SH-SY5Y (cell line): ENCODE measurements around the gene HLF.

Source experiments
- GATA2 ChIP-seq: IDR thresholded peaks from 2 replicates; pipeline ENCODE4 v1.6.1; 2011; ENCODE audit warnings: mild to moderate bottlenecking, low read depth, low read length
- GATA3 ChIP-seq: IDR thresholded peaks from 2 replicates; pipeline ENCODE4 v1.6.1; 2011; ENCODE audit warnings: low read depth, mild to moderate bottlenecking, low read length, moderate library complexity

DNA sequence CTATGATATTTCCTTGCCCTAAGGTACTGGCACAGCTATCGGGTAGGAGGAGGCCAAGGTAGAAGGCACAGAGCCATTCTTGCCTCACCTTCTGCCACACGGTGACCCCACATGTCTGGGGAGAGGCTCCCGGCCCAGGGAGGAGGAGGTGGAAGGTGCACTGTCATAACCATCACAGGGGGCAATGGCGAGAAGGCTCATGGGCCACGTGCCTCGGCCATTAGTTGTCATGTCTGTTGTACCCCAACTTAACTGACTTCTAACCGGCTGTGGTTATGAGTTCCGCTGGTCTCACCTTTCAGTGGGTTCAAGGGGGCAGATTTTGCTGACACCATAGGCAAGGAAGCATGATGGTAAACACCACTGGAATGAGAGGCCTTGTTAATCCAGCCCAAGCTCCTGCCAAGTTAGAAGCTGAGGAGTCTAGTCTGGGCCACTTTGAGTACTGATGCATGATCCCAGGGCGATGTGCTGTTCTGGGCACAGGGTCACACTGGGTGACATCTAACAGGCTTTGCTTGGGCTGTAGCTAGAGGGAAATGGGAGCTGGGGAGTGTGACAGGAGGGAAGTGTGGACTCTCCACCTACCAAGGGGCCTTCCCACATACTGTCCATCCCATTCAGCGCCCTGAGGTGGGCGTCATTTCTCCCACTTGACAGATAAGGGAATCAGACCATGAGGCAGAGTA is 39.6 kb downstream of the HLF start:
- TF ChIP-seq GATA2 (no peak), GATA3 (no peak)
